HepG2 (cell line): Measurements from ENCODE around the gene NUP62. TPM values are rescaled to one million over a fixed set of nuclear protein-coding genes. Genes with fewer than 3 reads are reported as not detected.
A peak's percentile ranks its signal among the peaks of the same experiment; 100 is the strongest.

Experiments used
- HMGXB4 ChIP-seq, 2 experiments: sonication (generic) in 1 of 2; formaldehyde crosslinking in 1 of 2; IDR thresholded peaks; 2 replicates each; pipeline versions ENCODE4 v1.4.0 to v1.6.1; 2018 to 2020; ENCODE audit warnings: missing genetic modification reagents in 2 of 2, borderline replicate concordance in 1 of 2, low read depth in 1 of 2, mild to moderate bottlenecking in 1 of 2, missing biosample characterization in 1 of 2
- HNF1A ChIP-seq, 2 experiments: sonication (generic) in 1 of 2; formaldehyde crosslinking in 1 of 2; IDR thresholded peaks; 2 replicates each; pipeline versions ENCODE4 v1.4.0 to v1.6.1; 2016 to 2020; ENCODE audit warnings: borderline replicate concordance in 1 of 2, low read depth in 1 of 2, mild to moderate bottlenecking in 1 of 2, missing genetic modification reagents in 1 of 2
- KDM5A ChIP-seq: fragments of 200-600 bp; sonication (generic); IDR thresholded peaks from 2 replicates; pipeline ENCODE4 v1.7.0; 2018; ENCODE audit warnings: antibody characterized with exemption, mild to moderate bottlenecking, low read length, borderline replicate concordance
- KLF11 ChIP-seq: IDR thresholded peaks from 2 replicates; pipeline ENCODE4 v1.6.1; 2016; ENCODE audit warnings: missing compliant biosample characterization
- LRRFIP1 ChIP-seq: sonication (generic); formaldehyde crosslinking; conservative IDR thresholded peaks from 2 replicates; pipeline ENCODE4 v1.4.0; 2020; ENCODE audit warnings: missing genetic modification reagents
- MAFF ChIP-seq: IDR thresholded peaks from 2 replicates; pipeline ENCODE4 v1.6.1; 2011; ENCODE audit warnings: low read depth, low read length, improper control_type of control experiment
- MEIS1 ChIP-seq: sonication (generic); formaldehyde crosslinking; IDR thresholded peaks from 2 replicates; pipeline ENCODE4 v1.9.0; 2021; ENCODE audit warnings: mild to moderate bottlenecking, missing genetic modification reagents, moderate library complexity, borderline replicate concordance
- PCBP2 ChIP-seq: fragments of 200-400 bp; formaldehyde crosslinking; optimal IDR thresholded peaks from 2 replicates; pipeline ENCODE3; 2018; ENCODE audit warnings: low read length, low read depth; ENCODE audit not compliant: poor library complexity, severe bottlenecking
- REL ChIP-seq: sonication (generic); formaldehyde crosslinking; conservative IDR thresholded peaks from 2 replicates; pipeline ENCODE4 v1.8.0; 2022; ENCODE audit warnings: mild to moderate bottlenecking, missing genetic modification reagents, moderate library complexity
- RFXANK ChIP-seq: IDR thresholded peaks from 2 replicates; pipeline ENCODE4 v1.6.1; 2016
- ZNF207 ChIP-seq: fragments of 450-650 bp; IDR thresholded peaks from 2 replicates; pipeline ENCODE4 v1.6.1; 2016; ENCODE audit warnings: antibody characterized with exemption, borderline replicate concordance
- ZNF292 ChIP-seq: sonication (generic); formaldehyde crosslinking; IDR thresholded peaks from 2 replicates; pipeline ENCODE4 v1.8.1; 2022; ENCODE audit warnings: mild to moderate bottlenecking, low read depth, missing genetic modification reagents, borderline replicate concordance
- ZNF570 ChIP-seq: sonication (generic); formaldehyde crosslinking; IDR thresholded peaks from 2 replicates; pipeline ENCODE4 v1.4.0; 2020; ENCODE audit warnings: mild to moderate bottlenecking, missing genetic modification reagents, borderline replicate concordance
- ZNF597 ChIP-seq: sonication (generic); formaldehyde crosslinking; IDR thresholded peaks from 2 replicates; pipeline ENCODE4 v1.5.0; 2020; ENCODE audit warnings: missing genetic modification reagents
- ZNF670 ChIP-seq: sonication (generic); formaldehyde crosslinking; IDR thresholded peaks from 2 replicates; pipeline ENCODE4 v1.8.0; 2022; ENCODE audit warnings: mild to moderate bottlenecking, missing genetic modification reagents, borderline replicate concordance
- ZNF674 ChIP-seq: sonication (generic); formaldehyde crosslinking; IDR thresholded peaks from 2 replicates; pipeline ENCODE4 v1.5.0; 2020; ENCODE audit warnings: low read depth, mild to moderate bottlenecking, missing genetic modification reagents
- ZSCAN30 ChIP-seq: sonication (generic); formaldehyde crosslinking; IDR thresholded peaks from 2 replicates; pipeline ENCODE4 v1.5.0; 2020; ENCODE audit warnings: mild to moderate bottlenecking, missing genetic modification reagents
- polyA plus RNA-seq, 8 experiments: library from polyadenylated mRNA; depleted of rRNA in 3 of 8; stranded (reverse) in 7 of 8; unstranded in 1 of 8; fragments of >200 nt; fragmentation: Illumina TruSeq in 4 of 8; extraction: Trizol in 4 of 8; gene quantifications; 2 replicates each; pipeline versions ENCODE4 v1.2.1 to v1.2.3, GENCODE V29; 2011 to 2016; ENCODE audit warnings: low read depth in 4 of 8, missing spikeins in 1 of 8, mixed read lengths in 1 of 8; ENCODE audit not compliant: insufficient read depth in 1 of 8
- total RNA-seq, 5 experiments: library from RNA; depleted of rRNA; stranded (reverse); fragments of >200 nt; fragmentation: Illumina TruSeq; extraction: Trizol; gene quantifications; 2 replicates each; pipeline ENCODE4 v1.2.3, GENCODE V29; 2016; ENCODE audit warnings: low read depth in 1 of 5

The NUP62 gene
- total and polyA plus RNA-seq, 2 of the 13 experiments (the other 11 are each of a cell fraction or from before 2014, with no cell fraction given), result 16.5 to 41.5 TPM

- TF ChIP-seq ZNF670 (CRISPR knock-in tag) (0 out of 2 replicates have a peak, but pooled peaks have one; percentile 5), ZNF597 (CRISPR knock-in tag) (no peak), PCBP2 (no peak), ZNF292 (no peak), RFXANK (CRISPR knock-in tag) (no peak; the same call in 1 of the 2 replicates), ZNF674 (CRISPR knock-in tag) (no peak), REL (peak; percentile 79; the same call in 1 of the 2 replicates), LRRFIP1 (no peak), ZSCAN30 (CRISPR knock-in tag) (0 out of 2 replicates have a peak, but pooled peaks have one; percentile 61), KDM5A (peak; percentile 92), ZNF570 (CRISPR knock-in tag) (no peak), HMGXB4 (CRISPR knock-in tag; IDR thresholded peaks at IDR 0.05; ENCODE audit: borderline replicate concordance in 1 of 2, low read depth in 1 of 2) (peak; percentile 43 to 67; a peak in 2 of 4 replicates), HNF1A (IDR thresholded peaks at IDR 0.05; ENCODE audit: low read depth) (no peak), HNF1A (CRISPR knock-in tag; IDR thresholded peaks at IDR 0.05; ENCODE audit: borderline replicate concordance) (peak; percentile 60; the same call in 1 of the 2 replicates), KLF11 (CRISPR knock-in tag) (no peak), ZNF207 (no peak), MAFF (no peak), MEIS1 (CRISPR knock-in tag) (no peak; the same call in 1 of the 2 replicates)
These were observed 62.1 kb downstream of the NUP62 start, which contains the start of gene PNKP (continued) for GRCh38 chr19:49866933-49867782.
